IMR-90 (cell line): ENCODE data around the gene PSMC4. TPM values are rescaled to one million over a fixed set of nuclear protein-coding genes. Genes with fewer than 3 reads are reported as not detected.

Source experiments
- ATAC-seq: fragments of 200-7000 bp; cut with Tn5 transposase; 2 replicates; pipeline ENCODE4 v1.9.1; 2020; ENCODE audit warnings: low read depth, mild to moderate bottlenecking, moderate library complexity
- BruUV-seq: library from RNA; stranded (reverse); fragments of 400-500 nt; replicated peaks from 2 replicates; lab custom pipeline; 2021; lab: Mats Ljungman, UMichigan
- CTCF ChIA-PET: fragments of 300-600 bp; formaldehyde crosslinking; extraction: SDS; loops from one replicate; lab custom pipeline; 2021; ENCODE audit warnings: antibody characterized with exemption; lab: Yijun Ruan, JAX
- POLR2A ChIA-PET: fragments of 300-600 bp; sonication (Branson Sonifier 250); formaldehyde crosslinking; loops from one replicate; lab custom pipeline; 2022; ENCODE audit warnings: antibody characterized with exemption; ENCODE audit not compliant: unreplicated experiment; lab: Charles Lee
- DNase-seq: peaks from one replicate; pipeline ENCODE4 v3.0.0; 2013
- H2AFZ ChIP-seq: replicated peaks from 2 replicates; pipeline ENCODE3; 2013; ENCODE audit warnings: low read length, mild to moderate bottlenecking; ENCODE audit not compliant: poor library complexity
- H2AK5ac ChIP-seq: 2 replicates; pipeline ENCODE4 v1.6.1; 2013; ENCODE audit warnings: low read depth, low read length, inconsistent platforms
- H2AK9ac ChIP-seq: replicated peaks from 2 replicates; pipeline ENCODE3; 2013; ENCODE audit warnings: mild to moderate bottlenecking, low read depth, low read length, moderate library complexity; ENCODE audit not compliant: poor library complexity
- H2BK120ac ChIP-seq: 2 replicates; pipeline ENCODE4 v1.6.1; 2013; ENCODE audit warnings: low read depth, low read length, inconsistent platforms
- H2BK15ac ChIP-seq: 3 replicates; pipeline ENCODE4 v1.6.1; 2013; ENCODE audit warnings: low read depth, low read length, inconsistent platforms
- H2BK20ac ChIP-seq: 2 replicates; pipeline ENCODE4 v1.6.1; 2013; ENCODE audit warnings: low read depth, mild to moderate bottlenecking, inconsistent platforms, low read length, moderate library complexity
- H2BK5ac ChIP-seq: 2 replicates; pipeline ENCODE4 v1.6.1; 2013; ENCODE audit warnings: mild to moderate bottlenecking, low read depth, low read length, inconsistent platforms; ENCODE audit not compliant: poor library complexity, severe bottlenecking
- H3K14ac ChIP-seq: replicated peaks from 2 replicates; pipeline ENCODE4 v1.6.1; 2013; ENCODE audit warnings: low read depth, low read length, inconsistent platforms
- H3K18ac ChIP-seq: 2 replicates; pipeline ENCODE4 v1.6.1; 2013; ENCODE audit warnings: low read depth, low read length, control low read depth
- H3K23ac ChIP-seq: 2 replicates; pipeline ENCODE4 v1.6.1; 2013; ENCODE audit warnings: low read depth, low read length, inconsistent platforms
- H3K27ac ChIP-seq: 2 replicates; pipeline ENCODE4 v1.5.1; 2013; ENCODE audit warnings: mild to moderate bottlenecking, control low read depth, low read length; ENCODE audit not compliant: insufficient read depth
- H3K27me3 ChIP-seq: 2 replicates; pipeline ENCODE4 v1.6.1; 2013; ENCODE audit warnings: low read length; ENCODE audit not compliant: control insufficient read depth, insufficient read depth
- H3K36me3 ChIP-seq: 2 replicates; pipeline ENCODE4 v1.6.1; 2013; ENCODE audit warnings: low read length, mixed read lengths; ENCODE audit not compliant: control insufficient read depth, insufficient read depth
- H3K4ac ChIP-seq: 2 replicates; pipeline ENCODE4 v1.6.1; 2013; ENCODE audit warnings: low read depth, low read length, inconsistent platforms
- H3K4me1 ChIP-seq: 2 replicates; pipeline ENCODE4 v1.6.1; 2013; ENCODE audit warnings: low read length, mixed read lengths; ENCODE audit not compliant: control insufficient read depth, insufficient read depth
- H3K4me2 ChIP-seq: 2 replicates; pipeline ENCODE4 v1.6.1; 2013; ENCODE audit warnings: low read depth, mild to moderate bottlenecking, control low read depth, low read length, moderate library complexity
- H3K4me3 ChIP-seq: 2 replicates; pipeline ENCODE4 v1.5.1; 2013; ENCODE audit warnings: low read depth, mild to moderate bottlenecking, control low read depth, low read length, moderate library complexity; ENCODE audit not compliant: insufficient read depth
- H3K56ac ChIP-seq: 2 replicates; pipeline ENCODE4 v1.6.1; 2013; ENCODE audit warnings: low read length, inconsistent platforms; ENCODE audit not compliant: insufficient read depth; ENCODE audit errors: extremely low read depth
- H3K79me1 ChIP-seq, 2 experiments: 2 replicates each; pipeline ENCODE4 v1.6.1; 2013; ENCODE audit warnings: low read length in 2 of 2, inconsistent platforms in 1 of 2, low read depth in 1 of 2
- H3K9ac ChIP-seq: 2 replicates; pipeline ENCODE4 v1.6.1; 2013; ENCODE audit warnings: low read depth, low read length, control low read depth
- H3K9me1 ChIP-seq: 2 replicates; pipeline ENCODE4 v1.6.1; 2013; ENCODE audit warnings: low read length, inconsistent platforms; ENCODE audit not compliant: insufficient read depth
- H3K9me3 ChIP-seq: 2 replicates; pipeline ENCODE4 v1.6.1; 2013; ENCODE audit warnings: low read length; ENCODE audit not compliant: control insufficient read depth, insufficient read depth
- H4K20me1 ChIP-seq: 2 replicates; pipeline ENCODE4 v1.6.1; 2013; ENCODE audit warnings: low read length, inconsistent platforms; ENCODE audit not compliant: insufficient read depth
- H4K5ac ChIP-seq: 2 replicates; pipeline ENCODE4 v1.6.1; 2013; ENCODE audit warnings: mild to moderate bottlenecking, low read depth, low read length, control low read depth
- H4K8ac ChIP-seq, 2 experiments: 2 replicates each; pipeline ENCODE4 v1.6.1; 2013; ENCODE audit warnings: low read depth in 2 of 2, low read length in 2 of 2, control low read depth in 1 of 2, inconsistent platforms in 1 of 2
- H4K91ac ChIP-seq: 2 replicates; pipeline ENCODE4 v1.6.1; 2013; ENCODE audit warnings: low read depth, low read length, inconsistent platforms; ENCODE audit not compliant: insufficient read depth
- BHLHE40 ChIP-seq: fragments of 150-350 bp; IDR thresholded peaks from 2 replicates; pipeline ENCODE4 v1.6.1; 2016; ENCODE audit warnings: mild to moderate bottlenecking, low read depth, low read length
- CEBPB ChIP-seq: IDR thresholded peaks from 2 replicates; pipeline ENCODE4 v1.6.1; 2012; ENCODE audit warnings: low read depth, low read length, improper control_type of control experiment
- CHD1 ChIP-seq: IDR thresholded peaks from 2 replicates; pipeline ENCODE4 v1.6.1; 2012; ENCODE audit warnings: low read depth, low read length, improper control_type of control experiment
- CTCF ChIP-seq: conservative IDR thresholded peaks from 2 replicates; pipeline ENCODE4 v1.5.1; 2012; ENCODE audit warnings: mild to moderate bottlenecking, low read depth, low read length, improper control_type of control experiment
- ELK1 ChIP-seq: fragments of 150-350 bp; IDR thresholded peaks from 2 replicates; pipeline ENCODE4 v1.6.1; 2016; ENCODE audit warnings: low read depth, mild to moderate bottlenecking, low read length, moderate library complexity, borderline replicate concordance
- FOS ChIP-seq: fragments of 150-350 bp; IDR thresholded peaks from 2 replicates; pipeline ENCODE4 v1.6.1; 2016; ENCODE audit warnings: low read depth, low read length
- MAFK ChIP-seq: IDR thresholded peaks from 2 replicates; pipeline ENCODE4 v1.6.1; 2012; ENCODE audit warnings: low read depth, low read length, improper control_type of control experiment
- MAZ ChIP-seq: IDR thresholded peaks from 2 replicates; pipeline ENCODE4 v1.6.1; 2012; ENCODE audit warnings: low read depth, mild to moderate bottlenecking, low read length, improper control_type of control experiment, moderate library complexity, borderline replicate concordance
- MXI1 ChIP-seq: IDR thresholded peaks from 2 replicates; pipeline ENCODE4 v1.6.1; 2012; ENCODE audit warnings: low read depth, mild to moderate bottlenecking, low read length, moderate library complexity, borderline replicate concordance
- NFE2L2 ChIP-seq: fragments of 150-350 bp; IDR thresholded peaks from 2 replicates; pipeline ENCODE4 v1.6.1; 2016; ENCODE audit warnings: low read depth, mild to moderate bottlenecking, low read length
- POLR2A ChIP-seq: IDR thresholded peaks from 2 replicates; pipeline ENCODE4 v1.6.1; 2012; ENCODE audit warnings: mild to moderate bottlenecking, low read depth, low read length
- RAD21 ChIP-seq: IDR thresholded peaks from 2 replicates; pipeline ENCODE4 v1.6.1; 2012; ENCODE audit warnings: low read length, improper control_type of control experiment
- RFX5 ChIP-seq: IDR thresholded peaks from 2 replicates; pipeline ENCODE4 v1.8.0; 2012; ENCODE audit warnings: low read depth, mild to moderate bottlenecking, low read length, moderate library complexity
- SMC3 ChIP-seq: fragments of 150-350 bp; IDR thresholded peaks from 2 replicates; pipeline ENCODE4 v1.6.1; 2016; ENCODE audit warnings: low read depth, mild to moderate bottlenecking, antibody characterized with exemption, low read length, moderate library complexity
- USF2 ChIP-seq: fragments of 150-350 bp; IDR thresholded peaks from 2 replicates; pipeline ENCODE4 v1.6.1; 2017; ENCODE audit warnings: mild to moderate bottlenecking, antibody characterized with exemption, low read length, low read depth
- WGBS, 2 experiments: methylation state at CpG; one replicate each; pipeline versions ENCODE4 v1.1.5 to v1.1.7; 2013; ENCODE audit warnings: missing lambda C conversion rate in 2 of 2; ENCODE audit not compliant: insufficient read length in 1 of 2; ENCODE audit errors: extremely low coverage in 2 of 2; 5-methylcytosine and 5-hydroxymethylcytosine counted together
- dilution Hi-C: fragments of 300-500 bp; cut with HindIII; formaldehyde crosslinking; loops from one replicate; pipeline ENCODE4 v1.14.3; 2018; ENCODE audit warnings: low sequenced_read_pairs; ENCODE audit not compliant: unreplicated experiment
- in situ Hi-C: fragments of 300-500 bp; cut with MboI; formaldehyde crosslinking; loops from 3 replicates; pipeline ENCODE4 v1.14.3; 2019; ENCODE audit warnings: low sequenced_read_pairs, inconsistent platforms, mixed read lengths
- intact Hi-C: fragments of 100-400 bp; cut with micrococcal nuclease; formaldehyde crosslinking; loops from 2 replicates; pipeline ENCODE4 v1.10.0; 2022
- polyA plus RNA-seq, 3 experiments: library from polyadenylated mRNA; depleted of rRNA; stranded (reverse); fragments of >200 nt; gene quantifications; 2 replicates each; pipeline ENCODE4 v1.2.3, GENCODE V29; 2012; ENCODE audit warnings: low replicate concordance in 1 of 3
- total RNA-seq: library from RNA; depleted of rRNA; stranded (reverse); fragments of >200 nt; gene quantifications from 2 replicates; pipeline ENCODE4 v1.2.3, GENCODE V29; 2012

The PSMC4 gene
- total and polyA plus RNA-seq, 2 of the 4 experiments (the other 2 are of a cell fraction), result 148 to 216 TPM

GRCh38 chr19:39927524-39928356 lies 43.2 kb upstream of the PSMC4 start:
- dilution Hi-C loops (no loop called here), in situ Hi-C loops (no loop called here), intact Hi-C loops (no loop called here)
- POLR2A ChIA-PET, result no interaction called here
- Histone ChIP-seq H3K9me3 (no peaks in the 10 kb centered on the region), H3K9me1 (no peaks in the 10 kb centered on the region), H3K14ac (no peak overlapping the region), H3K56ac (no peak overlapping the region), H3K36me3 (no peaks in the 10 kb centered on the region), H2AFZ (no peak overlapping the region), H2BK120ac (no peak overlapping the region), H3K4me1 (no peaks in the 10 kb centered on the region), H4K8ac (no peak overlapping the region), H2BK5ac (no peak overlapping the region), H4K91ac (no peak overlapping the region), H2BK20ac (no peak overlapping the region), H3K79me1 (no peaks in the 10 kb centered on the region), H3K27ac (no peak overlapping the region), H2BK15ac (no peak overlapping the region), H3K4me3 (no peak overlapping the region), H4K20me1 (no peaks in the 10 kb centered on the region), H3K4ac (no peak overlapping the region), H3K23ac (no peak overlapping the region), H4K5ac (no peak overlapping the region), H2AK5ac (no peak overlapping the region), H3K9ac (no peak overlapping the region), H3K4me2 (no peak overlapping the region), H3K18ac (no peak overlapping the region), H3K27me3 (no peaks in the 10 kb centered on the region), H2AK9ac (no peak overlapping the region)
- CTCF ChIA-PET, result no interaction called here
- WGBS, 2 experiments, result 74% methylated on average over 15 of the region's 23 CpGs; no CpG with 5 or more reads in 1 of the 2 experiments
- no TSS peak for BruUV-seq
- DNase-seq, result no peak
- no peak for ATAC-seq
- TF ChIP-seq SMC3, result no peak
- no peak for TF ChIP-seq MAZ
- no peak for TF ChIP-seq RAD21
- no peak for TF ChIP-seq RFX5
- no peak for TF ChIP-seq NFE2L2
- TF ChIP-seq CTCF, result no peak
- TF ChIP-seq MXI1, result no peak
- no peak for TF ChIP-seq FOS
- TF ChIP-seq CHD1, result no peak
- no peak for TF ChIP-seq USF2
- TF ChIP-seq POLR2A, result no peak
- TF ChIP-seq BHLHE40, result no peak
- no peak for TF ChIP-seq ELK1
- TF ChIP-seq CEBPB, result no peak
- TF ChIP-seq MAFK, result no peak
